Right renal cortex interstitium (tissue), 3 donors: ENCODE data around the gene UBE2K. TPM values are rescaled to one million over a fixed set of nuclear protein-coding genes. Genes with fewer than 3 reads are reported as not detected.
"Not testable (repeated sequence)": the region's sequence is repeated elsewhere in the genome, so short reads cannot be mapped to it uniquely, and the experiment has no call there.

Experiments used
- DNase-seq, 3 donors: peaks; one replicate each; pipeline ENCODE4 v3.0.0-alpha.2; 2013; ENCODE audit warnings: low read depth in 3 of 3, low spot score in 2 of 3
- polyA plus RNA-seq, 3 donors: library from polyadenylated mRNA; unstranded; fragments of 120-200 nt; gene quantifications; one replicate each; pipeline ENCODE4 v1.2.1, GENCODE V29; 2013; ENCODE audit not compliant: insufficient read length in 3 of 3

UBE2K gene
- polyA plus RNA-seq, 3 donors: 89.0 to 95.1 (median 94.7) TPM

- DNase-seq: no peak
Measured at GRCh38 chr4:39685990-39686389, 11.9 kb upstream of the UBE2K start.

- no peak for DNase-seq
Measured at GRCh38 chr4:39687014-39687413, 10.9 kb upstream of the UBE2K start.

DNA sequence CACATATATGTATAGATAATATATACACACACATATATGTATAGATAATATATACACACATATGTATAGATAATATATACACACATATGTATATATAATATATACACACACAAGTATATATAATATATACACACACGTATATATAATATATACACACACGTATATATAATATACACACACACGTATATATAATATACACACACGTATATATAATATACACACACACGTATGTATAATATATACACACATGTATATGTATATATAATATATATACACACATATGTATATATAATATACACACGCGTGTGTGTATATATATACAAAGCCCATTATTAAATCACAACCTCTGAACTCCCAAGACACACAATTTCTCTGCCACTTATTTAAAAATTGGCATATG lies 8.0 kb upstream of the UBE2K start:
- no peak for DNase-seq

DNA sequence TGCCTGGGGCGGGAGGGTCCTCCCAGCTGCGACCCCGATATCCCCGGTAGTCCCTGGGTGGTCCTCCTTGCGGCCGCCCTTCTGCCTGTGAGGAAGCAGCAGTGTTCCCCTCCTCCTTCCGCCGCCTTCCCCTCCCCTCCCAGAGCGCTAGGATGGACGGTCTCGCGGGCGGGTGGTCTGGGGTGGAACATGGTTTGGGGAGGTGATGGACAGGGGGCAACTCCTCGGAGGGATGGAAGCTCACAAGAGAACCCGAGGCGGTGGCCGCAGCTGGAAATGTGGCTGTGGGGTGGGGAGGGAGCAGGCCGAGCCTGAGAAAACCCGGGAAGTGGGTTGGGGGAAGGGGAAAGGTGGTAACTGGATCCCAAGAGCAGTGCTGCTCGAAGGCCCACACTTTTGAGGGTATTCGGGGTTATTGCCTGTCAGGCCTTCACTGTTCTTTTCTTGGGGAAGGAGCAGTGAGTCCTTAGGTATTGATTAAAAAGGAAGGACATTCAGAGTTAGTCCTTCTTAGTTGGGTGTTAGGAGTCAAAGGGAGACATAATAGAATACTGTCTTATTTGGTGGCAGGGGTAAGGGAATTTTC lies 581 bp downstream of the UBE2K start:
- DNase-seq: peak in 2 of 3 donors; percentile 45 to 56

DNA sequence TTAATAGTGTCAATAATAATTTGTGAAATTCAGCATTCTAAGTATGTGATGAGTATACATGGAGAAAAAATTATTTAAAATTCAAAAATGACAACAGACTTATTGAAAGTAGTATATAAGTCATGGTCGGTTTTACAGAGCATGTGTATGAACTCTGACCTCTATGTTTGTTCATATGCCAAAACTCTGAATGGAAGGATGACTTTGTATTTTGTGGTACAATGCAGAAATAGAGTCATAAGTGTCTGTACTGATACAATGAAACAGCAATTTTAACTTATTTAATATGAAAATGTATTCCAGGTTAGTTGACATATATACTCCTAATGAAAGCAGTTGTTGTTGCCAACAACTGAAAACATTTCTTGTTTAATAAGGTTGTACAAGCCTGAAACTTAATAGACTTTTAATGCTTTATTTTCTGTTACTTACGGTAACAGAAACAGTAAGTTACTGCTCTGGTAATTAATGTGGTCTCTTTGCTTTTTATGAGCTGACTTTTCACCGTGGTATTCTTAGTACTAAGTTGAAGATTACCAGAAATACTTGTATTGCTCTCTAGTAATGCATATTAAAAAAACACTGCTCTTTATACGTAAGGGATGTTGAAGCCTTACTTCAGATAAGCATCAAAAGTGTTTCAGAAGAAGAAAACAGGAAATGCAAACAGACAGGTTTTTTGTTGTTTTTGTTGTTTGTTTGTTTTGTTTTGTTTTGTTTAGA lies 1.9 kb downstream of the UBE2K start:
- DNase-seq: no peak

DNA sequence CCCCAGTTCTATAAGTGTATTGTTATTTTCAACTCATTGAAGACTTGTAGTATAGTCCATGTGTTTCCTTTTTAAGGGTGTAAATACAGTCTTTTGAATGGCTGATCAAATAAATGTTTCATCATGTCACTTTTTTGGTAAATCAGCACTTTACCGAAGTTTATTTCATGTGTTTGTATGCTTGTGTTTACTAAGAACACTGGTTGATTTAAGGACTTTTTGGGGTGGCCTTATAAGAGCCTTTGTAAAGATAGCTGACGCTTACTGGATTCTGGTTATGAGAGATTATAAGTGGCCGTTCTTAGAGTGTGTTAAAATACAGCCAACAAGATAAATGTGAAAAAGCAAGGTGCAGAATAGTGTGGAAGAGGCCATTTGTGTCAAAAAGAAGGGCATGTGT lies 2.6 kb downstream of the UBE2K start:
- no peak for DNase-seq

DNA sequence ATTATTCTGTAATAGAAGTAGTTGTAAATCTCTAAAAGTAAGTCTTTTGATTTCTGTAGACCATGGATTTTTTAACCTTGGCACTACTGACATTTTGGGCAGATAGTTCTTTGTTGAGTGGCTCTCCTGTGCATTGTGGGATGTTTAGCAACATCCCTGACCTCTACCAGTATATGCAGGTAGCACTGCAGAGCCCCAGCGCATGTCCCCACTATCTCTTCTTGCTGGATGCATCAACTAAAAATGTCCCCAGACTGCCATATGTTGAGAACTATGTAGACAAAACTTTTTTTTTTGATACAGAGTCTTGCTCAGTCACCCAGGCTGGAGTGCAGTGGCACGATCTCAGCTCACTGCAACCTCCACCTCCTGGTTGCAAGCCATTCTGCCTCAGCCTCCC lies 4.8 kb downstream of the UBE2K start:
- no peak for DNase-seq

DNA sequence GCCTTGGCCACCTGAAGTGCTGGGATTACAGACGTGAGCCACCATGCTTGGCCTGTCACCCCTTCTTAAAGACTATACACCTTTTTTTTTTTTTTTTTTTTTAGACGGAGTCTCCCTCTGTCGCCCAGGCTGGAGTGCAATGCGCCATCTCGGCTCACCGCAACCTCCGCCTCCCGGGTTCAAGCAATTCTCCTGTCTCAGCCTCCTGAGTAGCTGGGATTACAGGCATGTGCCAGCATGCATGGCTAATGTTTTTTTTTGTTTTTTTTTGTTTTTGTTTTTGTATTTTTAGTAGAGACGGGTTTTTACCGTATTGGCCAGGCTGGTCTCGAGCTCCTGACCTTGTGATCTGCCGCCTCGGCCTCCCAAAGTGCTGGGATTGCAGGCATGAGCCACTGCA lies 6.9 kb downstream of the UBE2K start:
- not testable (repeated sequence) for DNase-seq

DNA sequence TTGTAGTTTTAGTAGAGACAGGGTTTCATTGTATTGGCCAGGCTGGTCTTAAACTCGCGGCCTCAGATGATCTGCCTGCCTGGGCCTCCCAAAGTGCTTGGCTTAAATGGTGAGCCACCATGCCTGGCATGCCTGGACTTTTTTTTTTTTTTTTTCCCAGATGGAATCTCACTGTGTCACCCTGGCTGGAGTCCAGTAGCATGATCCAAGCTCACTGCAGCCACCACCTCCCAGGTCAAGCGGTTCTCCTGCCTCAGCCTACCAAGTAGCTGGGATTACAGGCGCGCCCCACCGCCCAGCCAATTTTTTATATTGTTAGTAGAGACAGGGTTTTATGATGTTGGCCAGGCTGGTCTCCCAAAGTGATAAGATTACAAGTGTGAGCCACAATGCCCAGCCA lies 8.4 kb downstream of the UBE2K start:
- no peak for DNase-seq

GRCh38 chr4:39706741-39707511 lies 9.0 kb downstream of the UBE2K start:
- DNase-seq: no peak

GRCh38 chr4:39710098-39710896 lies 12.4 kb downstream of the UBE2K start:
- no peak for DNase-seq

- DNase-seq: no peak
Measured at GRCh38 chr4:39712819-39713607, 15.1 kb downstream of the UBE2K start.

DNA sequence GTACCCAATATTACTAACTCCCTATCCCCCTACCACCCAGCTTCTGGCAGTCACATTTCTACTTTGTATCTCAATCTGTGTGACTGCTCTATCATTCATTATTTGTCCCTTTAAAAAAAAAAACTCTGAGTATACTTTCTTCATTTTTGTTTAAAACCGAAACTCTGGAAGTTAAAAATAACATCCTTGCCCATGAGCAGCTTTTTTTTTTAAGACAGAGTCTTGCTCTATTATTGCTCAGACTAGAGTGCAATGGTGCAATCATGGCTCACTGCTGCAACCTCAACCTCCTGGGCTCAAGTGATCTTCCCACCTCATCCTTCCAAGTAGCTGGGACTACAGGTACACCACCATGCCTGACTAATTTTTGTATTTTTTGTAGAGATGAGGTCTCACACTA lies 15.8 kb downstream of the UBE2K start:
- DNase-seq: no peak

DNA sequence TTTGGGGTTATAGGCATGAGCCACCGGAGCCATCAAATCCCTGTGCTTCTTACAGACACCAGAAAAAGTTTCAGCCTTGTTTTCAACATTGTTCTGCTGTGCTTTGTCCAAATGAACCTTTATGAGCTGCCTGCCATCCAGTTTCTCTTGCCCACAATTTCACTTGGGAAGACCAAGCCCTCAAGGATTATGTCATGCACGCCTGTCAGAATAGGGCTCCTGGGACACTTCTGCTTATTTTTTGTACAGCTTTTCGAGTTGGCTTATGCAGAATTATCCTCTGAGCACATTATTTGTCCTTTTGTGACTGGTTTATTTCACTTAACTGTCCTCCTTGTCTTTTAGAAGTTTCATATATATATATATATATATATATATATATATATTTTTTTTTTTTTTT lies 16.2 kb downstream of the UBE2K start:
- DNase-seq: no peak

DNA sequence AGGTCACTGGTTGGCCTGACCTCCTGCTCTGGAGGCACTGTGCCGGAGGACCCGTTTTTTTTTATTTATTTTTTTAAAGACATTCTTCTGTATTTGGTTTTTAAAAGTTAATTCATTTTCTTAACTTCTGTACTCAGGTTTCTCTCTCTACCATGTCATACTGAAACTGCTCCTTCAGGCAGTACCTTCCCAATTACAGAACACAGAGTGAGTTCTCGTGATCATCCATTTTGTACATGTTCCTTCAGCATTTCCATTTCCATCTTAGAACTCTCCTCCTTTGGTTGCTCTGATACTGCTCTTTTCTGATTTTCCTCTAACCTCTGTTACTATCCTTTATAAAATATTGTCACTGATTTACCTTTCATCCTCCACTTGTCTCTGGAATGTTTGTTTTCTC lies 17.9 kb downstream of the UBE2K start:
- no peak for DNase-seq

- no peak for DNase-seq
Measured at GRCh38 chr4:39716356-39716755, 18.4 kb downstream of the UBE2K start.

GRCh38 chr4:39717743-39718142 lies 19.8 kb downstream of the UBE2K start:
- DNase-seq: not testable (repeated sequence)

DNA sequence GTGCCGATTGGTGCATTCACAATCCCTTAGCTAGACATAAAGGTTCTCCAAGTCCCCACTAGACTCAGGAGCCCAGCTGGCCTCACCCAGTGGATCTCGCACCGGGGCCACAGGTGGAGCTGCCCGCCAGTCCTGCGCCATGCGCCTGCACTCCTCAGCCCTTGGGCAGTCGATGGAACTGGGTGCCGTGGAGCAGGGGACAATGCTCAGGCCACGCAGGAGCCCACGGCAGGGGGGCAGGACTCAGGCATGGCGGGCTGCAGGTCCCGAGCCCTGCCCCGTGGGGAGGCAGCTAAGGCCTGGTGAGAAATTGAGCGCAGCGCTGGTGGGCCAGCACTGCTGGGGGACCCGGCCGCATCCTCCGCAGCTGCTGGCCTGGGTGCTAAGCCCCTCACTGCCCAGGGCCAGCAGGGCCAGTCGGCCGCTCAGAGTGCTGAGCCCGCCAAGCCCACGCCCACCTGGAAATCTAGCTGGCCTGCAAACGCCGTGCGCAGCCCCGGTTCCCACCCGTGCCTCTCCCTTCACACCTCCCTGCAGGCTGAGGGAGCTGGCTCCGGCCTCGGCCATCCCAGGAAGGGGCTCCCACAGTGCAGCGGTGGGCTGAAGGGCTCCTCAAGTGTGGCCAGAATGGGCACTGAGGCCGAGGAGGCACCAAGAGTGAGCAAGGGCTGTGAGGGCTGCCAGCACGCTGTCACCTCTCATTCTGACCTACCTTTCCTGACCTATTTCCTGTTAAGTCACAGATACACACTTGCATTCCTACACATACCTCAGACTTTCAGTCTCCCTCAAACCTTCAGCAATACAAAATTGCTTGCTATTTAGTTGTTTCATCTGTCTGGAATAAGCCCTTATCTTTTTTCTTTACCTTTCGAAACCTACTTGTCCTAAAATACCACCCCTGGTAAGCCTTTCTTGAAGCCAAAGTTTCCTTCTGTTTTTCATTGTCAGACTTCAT lies 20.7 kb downstream of the UBE2K start:
- DNase-seq: no peak
